H9 (cell line): ENCODE data around the gene SPEM3. TPM values are rescaled to one million over a fixed set of nuclear protein-coding genes. Genes with fewer than 3 reads are reported as not detected.

Source experiments
- DNase-seq: peaks from one replicate; pipeline ENCODE4 v3.0.0-alpha.2; 2017
- H2AFZ ChIP-seq: one replicate; pipeline ENCODE4 v1.6.1; 2013; ENCODE audit warnings: mild to moderate bottlenecking, low read length, control low read depth, moderate library complexity
- H2AK5ac ChIP-seq: 2 replicates; pipeline ENCODE4 v1.6.1; 2013; ENCODE audit warnings: low read length, control low read depth, mixed read lengths; ENCODE audit not compliant: insufficient read length
- H2BK120ac ChIP-seq: one replicate; pipeline ENCODE4 v1.6.1; 2013; ENCODE audit warnings: low read depth, mild to moderate bottlenecking, low read length, control low read depth, inconsistent platforms; ENCODE audit not compliant: poor library complexity, severe bottlenecking
- H2BK12ac ChIP-seq: 2 replicates; pipeline ENCODE4 v1.6.1; 2013; ENCODE audit warnings: low read length, control low read depth, mixed read lengths, low read depth; ENCODE audit not compliant: insufficient read length
- H2BK15ac ChIP-seq: 2 replicates; pipeline ENCODE4 v1.6.1; 2013; ENCODE audit warnings: low read depth, low read length, control low read depth
- H2BK20ac ChIP-seq: one replicate; pipeline ENCODE4 v1.6.1; 2013; ENCODE audit warnings: low read depth, mild to moderate bottlenecking, low read length, control low read depth, inconsistent platforms; ENCODE audit not compliant: poor library complexity, severe bottlenecking
- H2BK5ac ChIP-seq: 2 replicates; pipeline ENCODE4 v1.6.1; 2013; ENCODE audit warnings: low read length, control low read depth, mixed read lengths; ENCODE audit not compliant: insufficient read length
- H3K14ac ChIP-seq: 2 replicates; pipeline ENCODE4 v1.6.1; 2013; ENCODE audit warnings: low read length, control low read depth; ENCODE audit not compliant: insufficient read depth
- H3K18ac ChIP-seq: 2 replicates; pipeline ENCODE4 v1.6.1; 2013; ENCODE audit warnings: low read depth, mild to moderate bottlenecking, mixed read lengths, low read length, control low read depth; ENCODE audit not compliant: insufficient read length
- H3K23ac ChIP-seq: 2 replicates; pipeline ENCODE4 v1.6.1; 2013; ENCODE audit warnings: low read length, control low read depth, mixed read lengths, low read depth; ENCODE audit not compliant: insufficient read length
- H3K23me2 ChIP-seq: 2 replicates; pipeline ENCODE4 v1.6.1; 2013; ENCODE audit warnings: low read depth, mild to moderate bottlenecking, mixed read lengths, low read length, control low read depth; ENCODE audit not compliant: insufficient read length, poor library complexity, severe bottlenecking
- H3K27ac ChIP-seq: 2 replicates; pipeline ENCODE4 v1.5.1; 2013; ENCODE audit warnings: low read length, control low read depth, mixed read lengths, low read depth; ENCODE audit not compliant: insufficient read length
- H3K27me3 ChIP-seq: 2 replicates; pipeline ENCODE4 v1.6.1; 2013; ENCODE audit warnings: low read length, control low read depth, inconsistent platforms; ENCODE audit not compliant: insufficient read depth
- H3K4ac ChIP-seq: 2 replicates; pipeline ENCODE4 v1.6.1; 2013; ENCODE audit warnings: low read depth, mild to moderate bottlenecking, control low read depth, inconsistent platforms, low read length, moderate library complexity
- H3K4me1 ChIP-seq: 2 replicates; pipeline ENCODE4 v1.6.1; 2013; ENCODE audit warnings: low read length, control low read depth, inconsistent platforms; ENCODE audit not compliant: insufficient read depth
- H3K4me2 ChIP-seq: 2 replicates; pipeline ENCODE4 v1.6.1; 2013; ENCODE audit warnings: low read length, control low read depth, mixed read lengths; ENCODE audit not compliant: insufficient read length, insufficient read depth
- H3K56ac ChIP-seq: 2 replicates; pipeline ENCODE4 v1.6.1; 2013; ENCODE audit warnings: low read depth, mild to moderate bottlenecking, mixed read lengths, low read length, control low read depth; ENCODE audit not compliant: insufficient read length
- H3K79me1 ChIP-seq: 2 replicates; pipeline ENCODE4 v1.6.1; 2013; ENCODE audit warnings: low read depth, mild to moderate bottlenecking, moderate library complexity, low read length, control low read depth, inconsistent platforms; ENCODE audit not compliant: insufficient read depth, poor library complexity, severe bottlenecking
- H3K79me2 ChIP-seq: 2 replicates; pipeline ENCODE4 v1.6.1; 2013; ENCODE audit warnings: low read length, control low read depth, inconsistent platforms; ENCODE audit not compliant: insufficient read depth
- H3K9ac ChIP-seq: 2 replicates; pipeline ENCODE4 v1.6.1; 2013; ENCODE audit warnings: low read length, control low read depth, mixed read lengths; ENCODE audit not compliant: insufficient read length; ENCODE audit errors: extremely low read depth
- H3K9me3 ChIP-seq: one replicate; pipeline ENCODE4 v1.6.1; 2013; ENCODE audit warnings: low read depth, low read length, inconsistent platforms; ENCODE audit not compliant: control insufficient read depth
- H3T11ph ChIP-seq: one replicate; pipeline ENCODE4 v1.6.1; 2013; ENCODE audit warnings: mild to moderate bottlenecking, low read length, control low read depth, inconsistent platforms
- H4K20me1 ChIP-seq: one replicate; pipeline ENCODE4 v1.6.1; 2013; ENCODE audit not compliant: control insufficient read depth, insufficient read length, insufficient read depth
- H4K5ac ChIP-seq: 2 replicates; pipeline ENCODE4 v1.6.1; 2013; ENCODE audit warnings: low read depth, mild to moderate bottlenecking, mixed read lengths, low read length, control low read depth; ENCODE audit not compliant: insufficient read length
- H4K8ac ChIP-seq: replicated peaks from 2 replicates; pipeline ENCODE4 v1.6.1; 2013; ENCODE audit warnings: low read length, control low read depth, mixed read lengths, low read depth; ENCODE audit not compliant: insufficient read length
- H4K91ac ChIP-seq: 2 replicates; pipeline ENCODE4 v1.6.1; 2013; ENCODE audit warnings: low read depth, mild to moderate bottlenecking, moderate library complexity, mixed read lengths, low read length, control low read depth; ENCODE audit not compliant: insufficient read length
- H3K27ac Mint-ChIP-seq, 3 experiments: 2 replicates in 2 of 3; 3 replicates in 1 of 3; pipeline ENCODE4 v1.8.0; 2020 to 2021; ENCODE audit warnings: mixed read lengths in 3 of 3, mild to moderate bottlenecking in 1 of 3, moderate library complexity in 1 of 3
- H3K27me3 Mint-ChIP-seq: 2 replicates; pipeline ENCODE4 v1.8.0; 2021; ENCODE audit warnings: low read depth, mild to moderate bottlenecking, moderate library complexity, mixed read lengths
- H3K36me3 Mint-ChIP-seq, 3 experiments: 2 replicates in 2 of 3; 3 replicates in 1 of 3; pipeline ENCODE4 v1.8.0; 2020 to 2021; ENCODE audit warnings: low read depth in 3 of 3, mixed read lengths in 3 of 3; ENCODE audit not compliant: insufficient read depth in 1 of 3
- H3K4me1 Mint-ChIP-seq, 2 experiments: 2 replicates each; pipeline ENCODE4 v1.8.0; 2020; ENCODE audit warnings: mixed read lengths in 2 of 2
- H3K4me3 Mint-ChIP-seq, 2 experiments: 2 replicates in 1 of 2; 3 replicates in 1 of 2; pipeline ENCODE4 v1.8.0; 2020 to 2021; ENCODE audit warnings: mild to moderate bottlenecking in 2 of 2, mixed read lengths in 2 of 2, moderate library complexity in 1 of 2
- H3K9me3 Mint-ChIP-seq, 2 experiments: 2 replicates in 1 of 2; 3 replicates in 1 of 2; pipeline ENCODE4 v1.8.0; 2020; ENCODE audit warnings: mild to moderate bottlenecking in 2 of 2, mixed read lengths in 2 of 2, moderate library complexity in 1 of 2
- WGBS: extraction: QIAGEN DNeasy Blood & Tissue Kit; methylation state at CpG from one replicate; pipeline ENCODE4 v1.1.7; 2013; ENCODE audit warnings: missing lambda C conversion rate, low lambda C conversion rate, mixed read lengths; ENCODE audit not compliant: insufficient read length; ENCODE audit errors: extremely low coverage; 5-methylcytosine and 5-hydroxymethylcytosine counted together
- total RNA-seq: library from RNA; stranded (reverse); gene quantifications from 2 replicates; pipeline ENCODE4 v1.2.1, GENCODE V29; 2021
- TF ChIP-seq, protein P1 (sequence below): fragments of 200-600 bp; sonication (generic); conservative IDR thresholded peaks from 3 replicates; pipeline ENCODE4 v1.8.0; 2021; ENCODE audit warnings: antibody characterized with exemption, mild to moderate bottlenecking

Gene SPEM3
- total RNA-seq, 1 experiment from 2014 or later, result not detected

DNA sequence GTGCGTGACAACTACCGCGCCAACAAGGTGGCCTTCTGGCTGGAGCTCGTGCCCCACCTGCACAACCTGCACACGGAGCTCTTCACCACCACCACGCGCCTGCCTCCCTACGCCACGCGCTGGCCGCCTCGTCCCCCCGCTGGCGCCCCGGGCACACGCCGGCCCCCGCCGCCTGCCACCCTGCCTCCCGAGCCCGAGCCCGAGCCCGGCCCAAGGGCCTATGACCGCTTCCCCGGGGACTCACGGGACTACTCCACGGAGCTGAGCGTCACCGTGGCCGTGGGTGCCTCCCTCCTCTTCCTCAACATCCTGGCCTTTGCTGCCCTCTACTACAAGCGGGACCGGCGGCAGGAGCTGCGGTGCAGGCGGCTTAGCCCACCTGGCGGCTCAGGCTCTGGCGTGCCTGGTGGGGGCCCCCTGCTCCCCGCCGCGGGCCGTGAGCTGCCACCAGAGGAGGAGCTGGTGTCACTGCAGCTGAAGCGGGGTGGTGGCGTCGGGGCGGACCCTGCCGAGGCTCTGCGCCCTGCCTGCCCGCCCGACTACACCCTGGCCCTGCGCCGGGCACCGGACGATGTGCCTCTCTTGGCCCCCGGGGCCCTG, 11.5 kb upstream of the SPEM3 start:
- H2AFZ ChIP-seq, result no peak overlapping the region
- no peaks in the 10 kb centered on the region for H3K9me3 Mint-ChIP-seq
- no peak overlapping the region for H3T11ph ChIP-seq
- H3K9me3 ChIP-seq, result no peaks in the 10 kb centered on the region
- peaks cover 8 to 39% (median 30%) of the 10 kb centered on the region in 3 experiments; a peak in 6 of 7 replicates for H3K36me3 Mint-ChIP-seq
- no peak for DNase-seq
- H3K56ac ChIP-seq, result no peak overlapping the region
- WGBS, result no CpG with 5 or more reads among the region's 54 CpGs
- no peaks in the 10 kb centered on the region for H3K79me1 ChIP-seq
- H3K27ac Mint-ChIP-seq, result no peak overlapping the region
- H3K4me1 Mint-ChIP-seq, result peaks cover 9 to 36% of the 10 kb centered on the region in 2 experiments
- no peak overlapping the region for H3K18ac ChIP-seq
- no peak overlapping the region for H2BK15ac ChIP-seq
- H3K27ac ChIP-seq, result no peak overlapping the region
- TF ChIP-seq, protein P1, sequence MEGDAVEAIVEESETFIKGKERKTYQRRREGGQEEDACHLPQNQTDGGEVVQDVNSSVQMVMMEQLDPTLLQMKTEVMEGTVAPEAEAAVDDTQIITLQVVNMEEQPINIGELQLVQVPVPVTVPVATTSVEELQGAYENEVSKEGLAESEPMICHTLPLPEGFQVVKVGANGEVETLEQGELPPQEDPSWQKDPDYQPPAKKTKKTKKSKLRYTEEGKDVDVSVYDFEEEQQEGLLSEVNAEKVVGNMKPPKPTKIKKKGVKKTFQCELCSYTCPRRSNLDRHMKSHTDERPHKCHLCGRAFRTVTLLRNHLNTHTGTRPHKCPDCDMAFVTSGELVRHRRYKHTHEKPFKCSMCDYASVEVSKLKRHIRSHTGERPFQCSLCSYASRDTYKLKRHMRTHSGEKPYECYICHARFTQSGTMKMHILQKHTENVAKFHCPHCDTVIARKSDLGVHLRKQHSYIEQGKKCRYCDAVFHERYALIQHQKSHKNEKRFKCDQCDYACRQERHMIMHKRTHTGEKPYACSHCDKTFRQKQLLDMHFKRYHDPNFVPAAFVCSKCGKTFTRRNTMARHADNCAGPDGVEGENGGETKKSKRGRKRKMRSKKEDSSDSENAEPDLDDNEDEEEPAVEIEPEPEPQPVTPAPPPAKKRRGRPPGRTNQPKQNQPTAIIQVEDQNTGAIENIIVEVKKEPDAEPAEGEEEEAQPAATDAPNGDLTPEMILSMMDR, result no peak
- no peak overlapping the region for H3K23ac ChIP-seq
- no peak overlapping the region for H3K14ac ChIP-seq
- no peak overlapping the region for H4K8ac ChIP-seq
- H4K20me1 ChIP-seq, result no peaks in the 10 kb centered on the region
- no peak overlapping the region for H3K4ac ChIP-seq
- no peak overlapping the region for H3K4me2 ChIP-seq
- no peaks in the 10 kb centered on the region for H3K4me1 ChIP-seq
- H2BK12ac ChIP-seq, result no peak overlapping the region
- no peak overlapping the region for H2AK5ac ChIP-seq
- no peaks in the 10 kb centered on the region for H3K23me2 ChIP-seq
- no peak overlapping the region for H3K9ac ChIP-seq
- no peak overlapping the region for H4K5ac ChIP-seq
- no peak overlapping the region for H2BK120ac ChIP-seq
- H3K4me3 Mint-ChIP-seq, result no peak overlapping the region
- H2BK5ac ChIP-seq, result no peak overlapping the region
- H3K79me2 ChIP-seq, result no peaks in the 10 kb centered on the region
- no peaks in the 10 kb centered on the region for H3K27me3 ChIP-seq
- H2BK20ac ChIP-seq, result no peak overlapping the region
- no peaks in the 10 kb centered on the region for H3K27me3 Mint-ChIP-seq
- no peak overlapping the region for H4K91ac ChIP-seq
